PFSK-1 (cell line): ENCODE results near the gene TRAF3IP3.

ENCODE experiments used
- FOXP2 ChIP-seq: optimal IDR thresholded peaks from 2 replicates; pipeline ENCODE3; 2011; ENCODE audit warnings: borderline replicate concordance, control low read depth, inconsistent platforms; ENCODE audit not compliant: insufficient read depth; ENCODE audit errors: extremely low read length, extremely low read depth
- POLR2AphosphoS5 ChIP-seq: IDR thresholded peaks from 2 replicates; pipeline ENCODE4 v1.6.1; 2012; ENCODE audit warnings: low read depth, mild to moderate bottlenecking, control low read depth, low read length, moderate library complexity
- SIN3A ChIP-seq: IDR thresholded peaks from 2 replicates; pipeline ENCODE4 v1.6.1; 2012; ENCODE audit warnings: mild to moderate bottlenecking, low read length, moderate library complexity, borderline replicate concordance; ENCODE audit not compliant: insufficient read depth
- TAF1 ChIP-seq: IDR thresholded peaks from 2 replicates; pipeline ENCODE4 v1.6.1; 2012; ENCODE audit warnings: low read length, control low read depth, borderline replicate concordance; ENCODE audit not compliant: insufficient read depth
- TF ChIP-seq, protein P1 (sequence below), 2 experiments: IDR thresholded peaks; 2 replicates each; pipeline versions ENCODE4 v1.6.1 to v1.8.0; 2011 to 2012; ENCODE audit warnings: low read depth in 2 of 2, low read length in 2 of 2, control low read depth in 1 of 2, inconsistent platforms in 1 of 2, mild to moderate bottlenecking in 1 of 2, moderate library complexity in 1 of 2; ENCODE audit not compliant: insufficient read depth in 1 of 2

Gene TRAF3IP3

DNA sequence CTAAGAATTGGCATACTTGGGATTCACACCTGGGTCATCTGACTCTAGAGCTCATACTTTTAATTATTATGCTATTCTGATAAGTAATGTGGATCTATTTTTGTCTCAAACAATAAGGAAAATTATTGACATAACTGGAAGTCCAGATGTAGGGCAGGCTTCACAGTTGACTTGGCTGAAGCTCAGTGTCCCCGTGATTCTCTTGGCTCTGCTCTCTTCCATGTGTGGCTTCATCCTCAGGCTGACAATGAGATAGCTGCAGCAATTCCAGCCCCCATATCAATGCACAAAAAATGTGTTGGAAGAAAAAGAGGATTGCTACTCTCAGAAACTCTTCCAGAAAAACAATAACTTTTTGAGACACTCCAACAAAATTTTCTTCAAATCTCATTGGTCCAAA is 27.4 kb upstream of the TRAF3IP3 start:
- TF ChIP-seq TAF1 = no peak

DNA sequence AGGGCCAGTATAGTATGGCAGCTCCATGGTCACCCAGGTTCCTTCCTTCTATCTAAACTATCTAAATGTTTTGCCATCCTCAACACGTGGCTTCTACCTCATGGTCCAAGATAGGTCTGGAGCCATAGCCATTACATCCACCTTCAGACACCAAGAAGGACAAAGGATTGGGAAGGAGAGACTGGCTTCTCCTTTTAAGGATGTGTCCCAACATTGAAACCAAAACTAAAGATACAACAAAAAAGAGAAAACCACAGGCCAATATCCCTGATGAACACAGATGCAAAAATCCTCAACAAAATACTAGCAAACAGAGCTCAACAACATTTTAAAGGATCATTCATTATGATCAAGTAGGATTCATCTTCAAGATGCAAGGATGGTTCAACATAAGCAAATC is 26.4 kb upstream of the TRAF3IP3 start:
- no peak for TF ChIP-seq TAF1
- TF ChIP-seq POLR2AphosphoS5 = no peak
- TF ChIP-seq SIN3A = no peak
- TF ChIP-seq FOXP2 = no peak
- TF ChIP-seq, protein P1, sequence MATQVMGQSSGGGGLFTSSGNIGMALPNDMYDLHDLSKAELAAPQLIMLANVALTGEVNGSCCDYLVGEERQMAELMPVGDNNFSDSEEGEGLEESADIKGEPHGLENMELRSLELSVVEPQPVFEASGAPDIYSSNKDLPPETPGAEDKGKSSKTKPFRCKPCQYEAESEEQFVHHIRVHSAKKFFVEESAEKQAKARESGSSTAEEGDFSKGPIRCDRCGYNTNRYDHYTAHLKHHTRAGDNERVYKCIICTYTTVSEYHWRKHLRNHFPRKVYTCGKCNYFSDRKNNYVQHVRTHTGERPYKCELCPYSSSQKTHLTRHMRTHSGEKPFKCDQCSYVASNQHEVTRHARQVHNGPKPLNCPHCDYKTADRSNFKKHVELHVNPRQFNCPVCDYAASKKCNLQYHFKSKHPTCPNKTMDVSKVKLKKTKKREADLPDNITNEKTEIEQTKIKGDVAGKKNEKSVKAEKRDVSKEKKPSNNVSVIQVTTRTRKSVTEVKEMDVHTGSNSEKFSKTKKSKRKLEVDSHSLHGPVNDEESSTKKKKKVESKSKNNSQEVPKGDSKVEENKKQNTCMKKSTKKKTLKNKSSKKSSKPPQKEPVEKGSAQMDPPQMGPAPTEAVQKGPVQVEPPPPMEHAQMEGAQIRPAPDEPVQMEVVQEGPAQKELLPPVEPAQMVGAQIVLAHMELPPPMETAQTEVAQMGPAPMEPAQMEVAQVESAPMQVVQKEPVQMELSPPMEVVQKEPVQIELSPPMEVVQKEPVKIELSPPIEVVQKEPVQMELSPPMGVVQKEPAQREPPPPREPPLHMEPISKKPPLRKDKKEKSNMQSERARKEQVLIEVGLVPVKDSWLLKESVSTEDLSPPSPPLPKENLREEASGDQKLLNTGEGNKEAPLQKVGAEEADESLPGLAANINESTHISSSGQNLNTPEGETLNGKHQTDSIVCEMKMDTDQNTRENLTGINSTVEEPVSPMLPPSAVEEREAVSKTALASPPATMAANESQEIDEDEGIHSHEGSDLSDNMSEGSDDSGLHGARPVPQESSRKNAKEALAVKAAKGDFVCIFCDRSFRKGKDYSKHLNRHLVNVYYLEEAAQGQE (IDR thresholded peaks at IDR 0.05; ENCODE audit: insufficient read depth in 1 of 2, low read depth in 2 of 2, low read length in 2 of 2) = no peak

DNA sequence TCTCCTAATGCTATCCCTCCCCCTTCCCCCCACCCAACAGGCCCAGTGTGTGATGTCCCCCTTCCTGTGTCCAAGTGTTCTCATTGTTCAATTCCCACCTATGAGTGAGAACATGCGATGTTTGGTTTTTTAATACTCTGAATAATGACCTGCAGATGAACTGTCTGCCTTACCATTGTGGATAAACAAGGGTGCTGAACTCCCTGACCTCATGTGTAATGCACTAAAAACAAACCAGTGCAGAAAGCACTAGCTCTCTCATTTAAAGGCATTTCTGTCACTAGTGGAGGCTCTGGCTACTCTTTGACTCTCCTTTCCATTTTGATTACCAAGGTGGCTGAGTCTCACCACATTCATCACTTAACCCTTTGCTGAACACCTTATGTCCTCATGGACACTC is 23.1 kb upstream of the TRAF3IP3 start:
- TF ChIP-seq FOXP2 (no peak), TAF1 (no peak), POLR2AphosphoS5 (no peak), SIN3A (no peak)
- TF ChIP-seq, protein P1 (IDR thresholded peaks at IDR 0.05; ENCODE audit: insufficient read depth in 1 of 2, low read depth in 2 of 2, low read length in 2 of 2) = no peak

DNA sequence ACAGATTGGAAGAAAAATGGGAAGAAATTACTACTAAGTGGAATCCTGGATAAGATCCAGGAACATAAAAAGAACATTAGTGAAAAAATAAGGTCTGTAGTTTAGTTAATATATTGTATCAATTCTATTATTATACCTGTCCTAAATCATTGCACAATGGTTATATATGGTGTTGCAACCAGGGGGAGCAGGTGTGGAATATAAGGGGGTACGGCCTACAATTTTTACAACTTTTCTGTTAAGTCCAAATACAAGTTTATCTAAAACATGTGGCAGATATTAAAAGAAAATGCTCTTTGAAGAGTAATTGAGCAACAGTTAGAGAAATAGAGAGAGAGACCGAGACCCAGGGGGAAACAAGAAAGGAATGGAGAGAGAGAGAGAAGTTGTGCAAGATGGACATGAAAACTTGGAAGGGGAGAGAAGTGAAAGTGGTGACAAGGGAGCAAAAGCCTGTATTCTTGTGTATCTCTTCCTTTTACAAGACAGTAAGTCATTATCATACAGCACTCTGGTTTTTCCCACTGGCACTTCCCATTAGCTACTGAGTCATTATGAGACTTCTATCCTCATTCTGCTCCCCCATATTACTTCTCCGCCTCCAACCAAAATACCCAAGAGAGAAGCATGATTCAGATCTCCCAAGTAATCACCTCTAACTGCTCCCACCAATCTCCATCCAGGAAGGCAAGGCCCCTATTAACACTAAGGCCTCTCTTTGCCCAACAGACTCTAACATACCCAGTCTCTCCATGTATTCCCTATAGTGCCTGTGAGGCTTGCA is 22.3 kb upstream of the TRAF3IP3 start:
- TF ChIP-seq, protein P1 (IDR thresholded peaks at IDR 0.05; ENCODE audit: insufficient read depth in 1 of 2, low read depth in 2 of 2, low read length in 2 of 2) = no peak
- TF ChIP-seq TAF1 (no peak), SIN3A (no peak), FOXP2 (no peak), POLR2AphosphoS5 (no peak)

DNA sequence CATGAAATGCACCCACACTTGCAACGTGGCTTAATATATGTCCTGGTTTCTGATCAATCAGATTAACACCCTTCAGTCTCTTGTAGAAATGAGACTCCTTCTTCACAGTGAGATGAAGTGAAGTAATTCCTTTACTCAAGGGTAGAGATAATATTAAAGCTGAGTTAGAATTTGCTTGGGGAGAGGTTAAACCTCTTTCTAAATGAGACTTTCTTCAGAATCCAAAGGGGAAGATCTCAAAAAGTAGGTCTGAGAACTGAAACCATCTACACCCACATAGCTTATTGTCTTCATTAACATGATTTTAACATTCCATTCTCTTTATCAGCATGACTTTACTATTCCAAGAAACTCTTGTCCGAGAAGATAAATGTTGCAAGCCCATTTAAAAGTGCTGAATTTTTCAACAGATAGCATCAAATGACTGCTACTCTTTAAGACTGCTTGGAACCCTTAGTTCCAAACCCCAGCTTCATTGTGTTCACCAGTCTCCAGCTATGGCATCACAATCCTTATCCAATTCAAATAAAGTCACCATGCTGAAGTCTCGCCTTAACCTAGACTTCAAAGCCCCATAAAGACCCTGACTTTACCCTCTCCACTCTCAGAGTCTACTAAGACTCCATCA is 19.2 kb upstream of the TRAF3IP3 start:
- TF ChIP-seq TAF1 (no peak), SIN3A (no peak), POLR2AphosphoS5 (no peak), FOXP2 (no peak)
- TF ChIP-seq, protein P1 (IDR thresholded peaks at IDR 0.05; ENCODE audit: insufficient read depth in 1 of 2, low read depth in 2 of 2, low read length in 2 of 2) = no peak
